GM21515 (cell line): ENCODE data around the gene DGCR6.
"Not testable (repeated sequence)": the region's sequence is repeated elsewhere in the genome, so short reads cannot be mapped to it uniquely, and the experiment has no call there.

ENCODE experiments used
- ATAC-seq: cut with Tn5 transposase; IDR thresholded peaks from one replicate; pipeline ENCODE4 v1.9.1; 2021; ENCODE audit not compliant: unreplicated experiment

Gene DGCR6

DNA sequence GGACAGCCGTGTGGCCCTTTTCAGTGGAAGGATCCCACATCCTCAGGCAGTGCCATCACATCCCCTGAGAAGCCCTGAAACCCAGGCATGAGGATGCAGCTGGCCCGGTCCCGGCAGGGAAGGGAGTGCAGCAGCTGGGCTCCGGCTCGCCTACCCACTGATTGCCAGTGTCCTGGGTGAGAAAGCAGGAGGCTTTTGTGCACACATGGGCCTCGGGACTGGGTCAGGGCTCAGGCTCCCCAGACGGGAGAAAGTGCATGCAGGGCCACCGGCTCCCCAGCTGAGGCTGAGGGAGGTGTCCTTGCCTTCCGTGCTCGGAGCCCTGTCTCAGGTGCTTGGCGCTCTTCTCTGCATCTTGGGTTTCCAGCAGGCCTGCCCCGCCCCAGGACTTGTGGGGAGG lies 53.6 kb downstream of the DGCR6 start:
- ATAC-seq = not testable (repeated sequence)

DNA sequence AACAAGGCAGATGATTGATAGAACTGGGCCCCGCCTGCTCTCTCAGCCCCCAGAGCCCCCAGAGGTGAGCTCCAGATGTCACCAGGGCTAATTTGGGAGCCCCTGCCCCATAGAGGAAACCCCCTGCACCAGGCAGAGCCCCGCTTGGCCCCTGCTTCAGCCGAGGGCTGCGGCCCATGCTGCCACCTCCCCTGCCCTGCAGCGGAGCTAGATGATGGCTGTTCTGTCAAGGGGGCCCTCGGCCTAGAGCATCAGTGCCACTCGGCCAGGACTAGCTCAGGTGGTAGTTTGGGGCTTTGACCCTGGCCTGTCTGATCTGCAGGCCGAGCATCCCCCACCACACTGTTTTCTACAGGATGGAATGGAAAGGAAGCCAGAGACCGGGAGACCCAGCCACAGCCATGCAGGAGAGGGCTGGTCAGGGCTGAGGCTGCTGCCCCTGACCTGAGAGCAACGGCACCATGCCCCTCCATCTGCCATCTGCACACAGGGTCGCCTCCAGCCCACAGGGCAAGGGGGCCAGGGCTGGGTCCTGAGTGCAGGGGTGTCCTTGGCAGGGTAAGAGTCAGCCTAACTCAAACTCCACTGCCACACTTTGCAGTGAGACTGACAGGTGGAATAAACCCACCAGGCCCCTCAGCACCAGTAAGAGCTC lies 54.2 kb downstream of the DGCR6 start:
- ATAC-seq = not testable (repeated sequence)

DNA sequence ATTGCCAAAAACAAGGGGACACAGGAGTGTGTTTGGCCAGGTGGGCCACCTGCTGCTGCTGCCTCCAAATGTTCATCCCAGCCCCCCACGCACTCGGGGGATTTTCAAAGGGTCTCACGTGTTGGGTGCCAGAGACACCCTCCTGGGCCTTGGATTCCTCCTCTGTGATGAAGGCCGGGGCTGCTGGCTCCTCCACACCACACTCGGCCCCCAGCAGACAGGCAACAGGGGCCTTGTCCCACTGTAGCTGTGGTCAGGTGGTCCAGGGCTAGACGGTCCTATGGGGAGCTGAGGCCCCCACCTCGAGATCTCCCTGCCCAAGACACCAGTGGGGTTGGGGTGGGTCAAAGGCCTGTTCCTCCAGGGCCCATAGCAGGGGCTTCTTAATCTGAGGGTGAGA lies 55.1 kb downstream of the DGCR6 start:
- not testable (repeated sequence) for ATAC-seq
